HEK293 (cell line): ENCODE results near the gene PALM2AKAP2.

Experiments
- CTCF ChIP-seq: fragments of 450-650 bp; formaldehyde crosslinking; IDR thresholded peaks from 2 replicates; pipeline ENCODE4 v1.5.1; 2016; ENCODE audit warnings: missing biosample characterization, missing genetic modification characterization
- GLIS2 ChIP-seq: fragments of 450-650 bp; formaldehyde crosslinking; IDR thresholded peaks from 2 replicates; pipeline ENCODE4 v1.5.1; 2016; ENCODE audit warnings: missing biosample characterization, missing genetic modification characterization
- REPIN1 ChIP-seq: fragments of 450-650 bp; formaldehyde crosslinking; IDR thresholded peaks from 2 replicates; pipeline ENCODE4 v1.5.1; 2017; ENCODE audit warnings: missing biosample characterization, missing genetic modification characterization, low read depth
- ZBTB26 ChIP-seq: fragments of 450-650 bp; formaldehyde crosslinking; optimal IDR thresholded peaks from 2 replicates; pipeline ENCODE3; 2016; ENCODE audit warnings: missing biosample characterization, mild to moderate bottlenecking, missing genetic modification characterization
- ZBTB49 ChIP-seq: fragments of 450-650 bp; formaldehyde crosslinking; IDR thresholded peaks from 2 replicates; pipeline ENCODE4 v1.5.1; 2016; ENCODE audit warnings: missing biosample characterization, missing genetic modification characterization, low read depth
- ZBTB7A ChIP-seq: fragments of 450-650 bp; formaldehyde crosslinking; IDR thresholded peaks from 2 replicates; pipeline ENCODE4 v1.5.1; 2016; ENCODE audit warnings: low read depth, missing biosample characterization, missing genetic modification characterization
- ZNF121 ChIP-seq: fragments of 450-650 bp; formaldehyde crosslinking; IDR thresholded peaks from 2 replicates; pipeline ENCODE4 v1.5.1; 2016; ENCODE audit warnings: missing biosample characterization, missing genetic modification characterization
- ZNF18 ChIP-seq: fragments of 450-650 bp; formaldehyde crosslinking; IDR thresholded peaks from 2 replicates; pipeline ENCODE4 v1.5.1; 2016; ENCODE audit warnings: missing biosample characterization, missing genetic modification characterization
- ZNF426 ChIP-seq: fragments of 450-650 bp; formaldehyde crosslinking; IDR thresholded peaks from 2 replicates; pipeline ENCODE4 v1.5.1; 2017; ENCODE audit warnings: missing biosample characterization, missing genetic modification characterization, mild to moderate bottlenecking, inconsistent platforms, moderate library complexity
- ZNF558 ChIP-seq: fragments of 450-650 bp; formaldehyde crosslinking; IDR thresholded peaks from 2 replicates; pipeline ENCODE4 v1.5.1; 2016; ENCODE audit warnings: missing biosample characterization, missing genetic modification characterization
- ZNF768 ChIP-seq: fragments of 450-650 bp; formaldehyde crosslinking; IDR thresholded peaks from 2 replicates; pipeline ENCODE4 v1.5.1; 2018; ENCODE audit warnings: missing biosample characterization, mild to moderate bottlenecking, missing genetic modification characterization
- ZSCAN5A ChIP-seq: fragments of 450-650 bp; formaldehyde crosslinking; IDR thresholded peaks from 2 replicates; pipeline ENCODE4 v1.5.1; 2016; ENCODE audit warnings: missing biosample characterization, missing genetic modification characterization

- TF ChIP-seq ZNF426 (tag by site-specific recombination), result no peak
- no peak for TF ChIP-seq ZNF121 (tag by site-specific recombination)
- TF ChIP-seq CTCF (tag by site-specific recombination), result no peak
- no peak for TF ChIP-seq ZNF768 (tag by site-specific recombination)
- no peak for TF ChIP-seq ZNF18 (tag by site-specific recombination)
- no peak for TF ChIP-seq ZBTB7A (tag by site-specific recombination)
- TF ChIP-seq ZSCAN5A (tag by site-specific recombination), result no peak
- TF ChIP-seq ZBTB49 (tag by site-specific recombination), result no peak
- TF ChIP-seq REPIN1 (tag by site-specific recombination), result no peak
- no peak for TF ChIP-seq ZNF558
- no peak for TF ChIP-seq ZBTB26 (tag by site-specific recombination)
- no peak for TF ChIP-seq GLIS2
Measured at GRCh38 chr9:109799141-109799540, 19.1 kb downstream of the PALM2AKAP2 start.
